H1 (cell line): ENCODE results near the gene SLC5A9. TPM values are rescaled to one million over a fixed set of nuclear protein-coding genes. Genes with fewer than 3 reads are reported as not detected.

Experiments used
- CTCF ChIA-PET: fragments of 300-600 bp; sonication (Branson Sonifier 250); formaldehyde crosslinking; loops from one replicate; lab custom pipeline; 2021; ENCODE audit not compliant: partially characterized antibody; lab: Charles Lee
- POLR2A ChIA-PET: fragments of 300-600 bp; sonication (Branson Sonifier 250); formaldehyde crosslinking; loops from one replicate; lab custom pipeline; 2021; ENCODE audit warnings: inconsistent platforms; ENCODE audit not compliant: partially characterized antibody; lab: Charles Lee
- DNase-seq, 2 experiments: peaks; one replicate each; pipeline versions ENCODE4 v3.0.0 to v3.0.0-alpha.2; 2010 to 2022; ENCODE audit warnings: low spot score in 2 of 2, low read depth in 1 of 2, mixed read lengths in 1 of 2
- FAIRE-seq: peaks from 2 replicates; lab custom pipeline; 2011; peaks lifted over from hg19 to GRCh38; lab: Jason Lieb, UNC
- H2AFZ ChIP-seq: 2 replicates; pipeline ENCODE4 v1.8.1; 2012; ENCODE audit warnings: low read length, inconsistent platforms
- H2AK5ac ChIP-seq: 2 replicates; pipeline ENCODE4 v1.6.1; 2013; ENCODE audit warnings: low read depth, low read length
- H2BK120ac ChIP-seq: replicated peaks from 2 replicates; pipeline ENCODE3; 2013; ENCODE audit warnings: low read depth, low read length, inconsistent platforms
- H2BK12ac ChIP-seq: 2 replicates; pipeline ENCODE4 v1.6.1; 2013; ENCODE audit warnings: low read depth, low read length
- H2BK15ac ChIP-seq: 2 replicates; pipeline ENCODE4 v1.6.1; 2013; ENCODE audit warnings: low read length
- H2BK20ac ChIP-seq: 2 replicates; pipeline ENCODE4 v1.6.1; 2013; ENCODE audit warnings: low read length
- H2BK5ac ChIP-seq: 2 replicates; pipeline ENCODE4 v1.6.1; 2013; ENCODE audit warnings: low read depth, low read length
- H3K14ac ChIP-seq: 2 replicates; pipeline ENCODE4 v1.6.1; 2013; ENCODE audit warnings: inconsistent platforms; ENCODE audit not compliant: insufficient read length
- H3K18ac ChIP-seq: 2 replicates; pipeline ENCODE4 v1.6.1; 2013; ENCODE audit warnings: low read length; ENCODE audit errors: extremely low read depth
- H3K23ac ChIP-seq: 2 replicates; pipeline ENCODE4 v1.6.1; 2013; ENCODE audit warnings: inconsistent platforms; ENCODE audit not compliant: insufficient read length
- H3K23me2 ChIP-seq: 2 replicates; pipeline ENCODE4 v1.6.1; 2013; ENCODE audit warnings: low read depth, low read length
- H3K27ac ChIP-seq: 2 replicates; pipeline ENCODE4 v1.6.1; 2011; ENCODE audit warnings: low read depth, low read length, inconsistent platforms
- H3K27me3 ChIP-seq, 4 experiments: replicated peaks in 1 of 4; 1 replicate in 1 of 4; 2 replicates in 3 of 4; pipeline versions ENCODE4 v1.6.1 to v1.8.1; 2011 to 2013; ENCODE audit warnings: low read length in 3 of 4, mild to moderate bottlenecking in 3 of 4, inconsistent platforms in 2 of 4, mixed read lengths in 2 of 4, moderate library complexity in 1 of 4; ENCODE audit not compliant: control insufficient read depth in 3 of 4, insufficient read depth in 3 of 4; ENCODE audit errors: extremely low read depth in 1 of 4
- H3K36me3 ChIP-seq, 4 experiments: 2 replicates each; pipeline versions ENCODE4 v1.6.1 to v1.8.1; 2011 to 2013; ENCODE audit warnings: mild to moderate bottlenecking in 4 of 4, low read length in 3 of 4, moderate library complexity in 2 of 4, control low read depth in 1 of 4, inconsistent platforms in 1 of 4; ENCODE audit not compliant: insufficient read depth in 4 of 4, control insufficient read depth in 2 of 4
- H3K4ac ChIP-seq: replicated peaks from 2 replicates; pipeline ENCODE3; 2013; ENCODE audit warnings: low read length, low read depth, mixed read lengths, inconsistent platforms; ENCODE audit not compliant: insufficient read length
- H3K4me1 ChIP-seq, 4 experiments: replicated peaks in 1 of 4; 1 replicate in 1 of 4; 2 replicates in 3 of 4; pipeline versions ENCODE4 v1.6.1 to v1.8.1; 2011 to 2013; ENCODE audit warnings: low read length in 3 of 4, inconsistent platforms in 2 of 4, mixed read lengths in 1 of 4; ENCODE audit not compliant: insufficient read depth in 4 of 4, control insufficient read depth in 3 of 4
- H3K4me2 ChIP-seq, 2 experiments: 2 replicates each; pipeline versions ENCODE4 v1.6.1 to v1.8.1; 2011 to 2013; ENCODE audit warnings: low read depth in 2 of 2, low read length in 2 of 2, control low read depth in 1 of 2, inconsistent platforms in 1 of 2, mild to moderate bottlenecking in 1 of 2; ENCODE audit not compliant: insufficient read depth in 1 of 2
- H3K4me3 ChIP-seq, 4 experiments: fragments of 200-600, 300-600 bp in 1 of 4; sonication (generic), shearing (Covaris generic), sonication (Bioruptor Twin) in 1 of 4; 2 replicates each; pipeline versions ENCODE4 v1.5.1 to v1.8.1; 2011 to 2016; ENCODE audit warnings: low read length in 4 of 4, low read depth in 3 of 4, control low read depth in 2 of 4, inconsistent platforms in 2 of 4, mild to moderate bottlenecking in 2 of 4, mixed read lengths in 1 of 4, moderate library complexity in 1 of 4; ENCODE audit not compliant: insufficient read depth in 2 of 4; ENCODE audit errors: extremely low read depth in 1 of 4
- H3K56ac ChIP-seq: replicated peaks from 2 replicates; pipeline ENCODE3; 2013; ENCODE audit warnings: low read depth, mild to moderate bottlenecking, mixed read lengths, low read length, inconsistent platforms; ENCODE audit not compliant: insufficient read length
- H3K79me1 ChIP-seq: 2 replicates; pipeline ENCODE4 v1.6.1; 2013; ENCODE audit warnings: low read depth, low read length, control low read depth
- H3K79me2 ChIP-seq, 2 experiments: 2 replicates each; pipeline versions ENCODE4 v1.6.1 to v1.8.1; 2012 to 2013; ENCODE audit warnings: low read length in 2 of 2, mild to moderate bottlenecking in 2 of 2, inconsistent platforms in 1 of 2; ENCODE audit not compliant: insufficient read depth in 2 of 2, control insufficient read depth in 1 of 2
- H3K9ac ChIP-seq, 4 experiments: replicated peaks in 1 of 4; 1 replicate in 1 of 4; 2 replicates in 3 of 4; pipeline versions ENCODE4 v1.6.1 to v1.8.1; 2011 to 2013; ENCODE audit warnings: low read depth in 3 of 4, low read length in 3 of 4, control low read depth in 2 of 4, mild to moderate bottlenecking in 2 of 4, moderate library complexity in 2 of 4, inconsistent platforms in 1 of 4; ENCODE audit errors: extremely low read depth in 1 of 4
- H3K9me3 ChIP-seq, 2 experiments: 2 replicates each; pipeline versions ENCODE4 v1.6.1 to v1.8.1; 2012 to 2013; ENCODE audit warnings: mild to moderate bottlenecking in 2 of 2, moderate library complexity in 2 of 2, control low read depth in 1 of 2, inconsistent platforms in 1 of 2, low read depth in 1 of 2, low read length in 1 of 2, mixed read lengths in 1 of 2; ENCODE audit not compliant: insufficient read depth in 2 of 2
- H4K20me1 ChIP-seq, 2 experiments: replicated peaks in 1 of 2; 2 replicates each; pipeline versions ENCODE3 to v1.8.1; 2011 to 2013; ENCODE audit warnings: inconsistent platforms in 2 of 2, low read length in 2 of 2, mild to moderate bottlenecking in 1 of 2; ENCODE audit not compliant: insufficient read depth in 2 of 2, control insufficient read depth in 1 of 2
- H4K5ac ChIP-seq: 2 replicates; pipeline ENCODE4 v1.6.1; 2013; ENCODE audit warnings: low read length, low read depth, mixed read lengths, inconsistent platforms; ENCODE audit not compliant: insufficient read length
- H4K8ac ChIP-seq: 2 replicates; pipeline ENCODE4 v1.8.0; 2013; ENCODE audit warnings: mild to moderate bottlenecking, moderate library complexity, low read length, inconsistent platforms; ENCODE audit not compliant: insufficient read depth; ENCODE audit errors: extremely low read depth
- H4K91ac ChIP-seq: replicated peaks from 2 replicates; pipeline ENCODE3; 2013; ENCODE audit warnings: low read length, mixed read lengths, inconsistent platforms; ENCODE audit not compliant: insufficient read length
- CTCF ChIP-seq, 3 experiments: IDR thresholded peaks; 1 replicate in 2 of 3; 2 replicates in 1 of 3; pipeline versions ENCODE4 v1.5.1 to v1.6.1; 2011; ENCODE audit warnings: low read length in 3 of 3, mild to moderate bottlenecking in 3 of 3, inconsistent platforms in 2 of 3, low read depth in 1 of 3, moderate library complexity in 1 of 3; ENCODE audit not compliant: insufficient read depth in 1 of 3; ENCODE audit errors: control extremely low read depth in 1 of 3
- NANOG ChIP-seq: IDR thresholded peaks from 2 replicates; pipeline ENCODE4 v1.6.1; 2011; ENCODE audit warnings: low read length, low read depth, mild to moderate bottlenecking, inconsistent platforms; ENCODE audit not compliant: insufficient read depth, poor library complexity, severe bottlenecking
- POU5F1 ChIP-seq: IDR thresholded peaks from 2 replicates; pipeline ENCODE4 v1.6.1; 2011; ENCODE audit warnings: low read depth, mild to moderate bottlenecking, low read length, moderate library complexity
- RAD21 ChIP-seq, 2 experiments: IDR thresholded peaks in 1 of 2; conservative IDR thresholded peaks in 1 of 2; 2 replicates each; pipeline ENCODE4 v1.6.1; 2011; ENCODE audit warnings: low read depth in 2 of 2, low read length in 2 of 2, improper control_type of control experiment in 1 of 2, inconsistent platforms in 1 of 2, mild to moderate bottlenecking in 1 of 2, moderate library complexity in 1 of 2
- SIN3A ChIP-seq, 2 experiments: IDR thresholded peaks in 1 of 2; conservative IDR thresholded peaks in 1 of 2; 2 replicates each; pipeline ENCODE4 v1.6.1; 2011 to 2012; ENCODE audit warnings: low read length in 2 of 2, improper control_type of control experiment in 1 of 2, low read depth in 1 of 2, mild to moderate bottlenecking in 1 of 2
- SP4 ChIP-seq: IDR thresholded peaks from 2 replicates; pipeline ENCODE4 v1.6.1; 2012; ENCODE audit warnings: low read length, inconsistent platforms
- SRF ChIP-seq: IDR thresholded peaks from 2 replicates; pipeline ENCODE4 v1.6.1; 2011; ENCODE audit warnings: mild to moderate bottlenecking, low read depth, low read length, moderate library complexity
- WGBS, 2 experiments: shearing (Covaris generic) in 1 of 2; methylation state at CpG; one replicate each; pipeline versions ENCODE4 v1.1.6 to v1.1.7; 2013 to 2015; ENCODE audit warnings: low lambda C conversion rate in 2 of 2, mixed read lengths in 2 of 2, inconsistent platforms in 1 of 2, low coverage in 1 of 2, missing lambda C conversion rate in 1 of 2; ENCODE audit not compliant: insufficient replicate concordance in 2 of 2, insufficient coverage in 1 of 2, insufficient read length in 1 of 2; ENCODE audit errors: extremely low coverage in 1 of 2, missing lambda C conversion rate in 1 of 2; 5-methylcytosine and 5-hydroxymethylcytosine counted together
- polyA plus RNA-seq, 7 experiments: library from polyadenylated mRNA; depleted of rRNA in 3 of 7; stranded (reverse) in 5 of 7; unstranded in 2 of 7; fragments of >200 nt in 5 of 7; fragments of 200-250 nt in 2 of 7; gene quantifications; 1 replicate in 5 of 7; 2 replicates in 1 of 7; 4 replicates in 1 of 7; pipeline versions ENCODE4 v1.2.1 to v1.2.3, GENCODE V29; 2011 to 2013; ENCODE audit warnings: missing spikeins in 2 of 7, mixed read lengths in 2 of 7
- total RNA-seq: library from RNA; stranded (reverse); fragmentation: NEBNext Ultra II Directional; extraction: Animal tissue kit (Norgen Biotek cat#: 25700); gene quantifications from 2 replicates; pipeline ENCODE4 v1.2.1, GENCODE V29; 2021

Gene SLC5A9
- total and polyA plus RNA-seq, 2 of the 8 experiments (the other 6 are each of a cell fraction or from before 2014, with no cell fraction given): 0.03 TPM; not detected in 1

- Histone ChIP-seq H3K23me2 (no peaks in the 10 kb centered on the region; the same call in 1 of the 2 replicates), H4K8ac (no peak overlapping the region), H3K36me3 (no peaks in the 10 kb centered on the region), H4K91ac (no peak overlapping the region), H3K4me3 (no peak overlapping the region), H2BK12ac (no peak overlapping the region), H2BK120ac (no peak overlapping the region), H3K23ac (no peak overlapping the region), H3K27me3 (no peaks in the 10 kb centered on the region), H2AFZ (no peak overlapping the region), H3K9ac (no peak overlapping the region), H3K56ac (no peak overlapping the region), H3K4me1 (no peaks in the 10 kb centered on the region), H3K18ac (no peak overlapping the region), H3K4ac (no peak overlapping the region), H3K9me3 (no peaks in the 10 kb centered on the region), H3K14ac (no peak overlapping the region), H4K5ac (no peak overlapping the region), H3K79me2 (no peaks in the 10 kb centered on the region), H3K4me2 (no peak overlapping the region), H2AK5ac (no peak overlapping the region), H3K79me1 (no peaks in the 10 kb centered on the region), H2BK20ac (no peak overlapping the region), H3K27ac (no peak overlapping the region), H2BK5ac (no peak overlapping the region), H4K20me1 (no peaks in the 10 kb centered on the region), H2BK15ac (no peak overlapping the region)
- FAIRE-seq (peak; percentile 24), DNase-seq (no peak)
- ChIA-PET CTCF (interaction anchor here (0.6 to 7.2 kb wide), 8 partner anchors 12 to 385 kb away, joined by 3 to 53 read pairs (median 3); no protein-coding TSS in a partner anchor), POLR2A (no interaction called here)
- TF ChIP-seq SRF (no peak), SIN3A (conservative IDR thresholded peaks at IDR 0.05 in 1 of 2, IDR thresholded peaks at IDR 0.05 in 1 of 2; ENCODE audit: low read depth in 1 of 2, low read length in 2 of 2) (no peak), NANOG (no peak), RAD21 (IDR thresholded peaks at IDR 0.05 in 1 of 2, conservative IDR thresholded peaks at IDR 0.05 in 1 of 2; ENCODE audit: low read depth in 2 of 2, low read length in 2 of 2) (peak; percentile 19 to 30; a peak in 2 of 4 replicates), POU5F1 (no peak), CTCF (IDR thresholded peaks at IDR 0.05; ENCODE audit: control extremely low read depth in 1 of 3, insufficient read depth in 1 of 3, low read depth in 1 of 3, low read length in 3 of 3) (peak; percentile 44 to 70 (median 62)), SP4 (no peak)
- WGBS, 2 experiments: 82% methylated on average over 3 of the region's 3 CpGs; no CpG with 5 or more reads in 1 of the 2 experiments
Measured at GRCh38 chr1:48249868-48250267, 27.4 kb downstream of the SLC5A9 start.
